NCI-H2029 (cell line): ENCODE measurements around the gene EIF1.
"Not testable (repeated sequence)": the region's sequence is repeated elsewhere in the genome, so short reads cannot be mapped to it uniquely, and the experiment has no call there.

ENCODE experiments used
- DNase-seq: peaks from one replicate; lab custom pipeline; 2025; lab: John Stamatoyannopoulos, UW

The EIF1 gene

DNA sequence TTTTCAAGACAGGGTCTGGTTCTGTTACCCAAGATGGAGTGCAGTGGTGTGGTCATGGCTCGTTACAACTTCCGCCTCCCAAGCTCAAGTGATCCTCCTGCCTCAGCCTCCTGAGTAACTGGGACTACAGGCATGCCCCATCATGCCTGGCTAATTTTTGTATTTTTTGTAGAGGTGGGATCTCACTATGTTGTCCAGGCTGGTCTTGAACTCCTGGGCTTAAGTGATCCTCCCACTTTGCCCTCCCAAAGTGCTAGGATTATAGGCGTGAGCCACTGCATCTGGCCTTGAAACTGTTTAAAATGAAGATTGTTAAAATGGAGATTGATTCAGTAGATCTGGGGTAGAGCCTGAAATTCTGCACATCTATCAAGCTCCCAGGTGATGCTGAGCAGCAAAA is 12.2 kb downstream of the EIF1 start:
- DNase-seq: not testable (repeated sequence)

DNA sequence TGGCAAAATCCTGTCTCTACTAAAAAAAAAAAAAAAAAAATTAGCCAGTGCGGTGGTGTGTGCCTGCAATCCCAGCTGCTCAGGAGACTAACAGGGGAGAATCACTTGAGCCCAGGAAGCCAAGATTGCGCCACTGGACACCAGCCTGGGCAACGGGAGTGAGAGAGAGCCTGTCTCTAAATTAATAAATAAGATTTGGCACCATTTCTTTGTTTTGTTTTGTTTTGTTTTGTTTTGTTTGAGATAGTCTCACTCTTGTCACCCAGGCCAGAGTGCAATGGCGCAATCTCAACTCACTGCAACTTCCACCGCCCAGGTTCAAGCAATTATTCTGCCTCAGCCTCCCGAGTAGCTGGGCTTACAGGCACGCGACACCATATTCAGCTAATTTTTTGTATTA is 14.0 kb downstream of the EIF1 start:
- no peak for DNase-seq

DNA sequence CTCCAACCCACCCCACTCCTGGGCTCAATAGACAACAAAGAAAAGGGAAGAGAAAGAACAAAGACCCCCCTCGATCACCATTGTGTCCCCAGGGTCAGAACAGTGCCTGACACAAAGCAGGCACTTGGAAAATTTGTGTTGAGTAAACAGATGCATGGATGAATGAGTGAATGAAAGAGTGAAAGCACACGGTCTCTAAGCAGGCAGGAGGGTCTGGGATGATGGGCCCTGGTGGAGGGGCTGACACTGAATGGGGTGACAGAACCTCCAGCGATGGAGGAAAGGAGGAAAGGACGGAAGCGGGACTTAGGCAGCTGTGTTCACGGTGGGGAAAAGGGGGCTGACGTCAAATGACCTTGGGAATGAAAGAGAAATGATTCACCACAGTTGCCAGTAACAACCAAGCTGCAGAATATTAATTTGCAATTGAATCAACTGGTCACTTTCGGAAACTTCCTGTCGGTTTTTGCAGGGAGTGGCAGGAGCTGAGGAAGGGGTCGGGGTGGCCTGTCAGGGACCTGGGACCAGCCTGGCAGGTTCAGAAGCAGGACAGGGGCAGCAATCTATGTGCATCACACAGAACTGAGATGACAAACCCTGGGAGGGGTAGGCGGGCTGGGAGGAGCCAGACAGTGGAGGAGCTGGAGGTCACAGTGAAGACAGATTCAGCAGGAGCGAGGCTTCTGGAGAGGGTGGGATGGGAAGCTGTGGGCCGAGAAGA is 16.7 kb downstream of the EIF1 start:
- no peak for DNase-seq

DNA sequence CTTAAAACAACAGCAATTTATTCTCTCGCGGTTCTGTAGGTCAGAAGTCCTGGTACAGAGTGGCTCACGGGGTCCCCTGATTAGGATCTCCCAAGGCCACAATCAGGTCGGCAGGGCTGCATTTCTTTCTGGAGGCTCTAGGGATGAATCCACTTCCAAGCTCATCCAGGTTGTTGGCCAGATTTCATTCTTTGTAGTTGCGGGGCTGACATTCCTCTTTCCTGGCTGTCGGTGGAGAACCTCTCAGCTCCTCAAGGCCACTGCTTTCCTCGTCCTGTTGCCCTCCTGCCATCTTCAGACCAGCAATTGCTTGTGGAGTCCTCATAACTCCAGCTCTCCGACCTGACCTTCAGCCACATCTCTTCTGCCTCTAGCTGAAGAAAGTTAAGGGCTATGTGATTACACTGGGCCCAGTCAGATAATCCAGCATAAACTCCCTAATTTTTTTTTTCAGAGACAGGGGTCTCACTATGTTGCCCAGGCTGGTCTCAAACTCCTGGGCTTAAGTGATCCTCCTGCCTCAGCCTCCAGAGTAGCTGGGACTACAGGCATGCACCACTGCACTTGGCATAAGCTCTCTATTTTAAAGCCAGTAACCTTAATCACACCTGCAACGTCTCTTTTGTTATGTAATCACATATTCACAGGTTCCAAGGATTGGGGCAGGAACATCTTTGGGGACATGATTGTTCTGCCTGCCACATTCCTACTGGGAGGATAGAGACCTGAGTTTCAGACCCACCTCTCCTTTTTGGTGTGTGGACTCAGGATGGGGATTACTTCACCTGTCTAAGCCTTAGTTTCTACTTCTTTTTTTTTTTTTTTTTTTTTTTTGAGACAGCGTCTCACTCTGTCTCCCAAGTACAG is 19.4 kb downstream of the EIF1 start:
- no peak for DNase-seq

DNA sequence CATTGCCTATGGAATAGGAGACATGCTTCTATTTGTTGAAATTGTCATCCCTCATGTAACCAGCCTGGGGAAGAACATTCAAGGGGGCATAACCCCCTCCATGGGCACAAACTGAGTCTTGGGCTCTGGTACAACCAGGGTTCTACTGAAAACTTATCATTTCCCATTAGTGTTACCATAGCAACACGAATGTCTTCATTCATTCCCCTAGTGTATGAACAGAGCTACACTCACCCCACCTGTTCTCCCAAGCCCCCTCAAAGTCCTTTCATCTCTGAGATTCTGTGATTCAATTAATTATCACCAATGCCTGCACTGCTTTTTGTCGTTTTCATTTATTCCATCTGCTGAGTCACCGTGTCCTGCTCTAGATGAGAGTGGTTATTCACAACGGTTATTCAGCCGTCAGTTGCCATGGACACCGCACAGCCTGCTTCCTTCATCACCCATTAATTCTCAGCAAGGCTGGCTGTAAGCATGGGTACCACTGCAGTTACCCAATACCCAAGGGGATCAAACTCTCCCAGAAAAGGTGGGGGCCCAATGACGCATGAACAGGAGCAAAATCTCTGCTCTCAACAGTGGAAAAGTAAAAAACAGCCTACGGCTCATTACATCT is 21.9 kb downstream of the EIF1 start:
- DNase-seq: no peak

DNA sequence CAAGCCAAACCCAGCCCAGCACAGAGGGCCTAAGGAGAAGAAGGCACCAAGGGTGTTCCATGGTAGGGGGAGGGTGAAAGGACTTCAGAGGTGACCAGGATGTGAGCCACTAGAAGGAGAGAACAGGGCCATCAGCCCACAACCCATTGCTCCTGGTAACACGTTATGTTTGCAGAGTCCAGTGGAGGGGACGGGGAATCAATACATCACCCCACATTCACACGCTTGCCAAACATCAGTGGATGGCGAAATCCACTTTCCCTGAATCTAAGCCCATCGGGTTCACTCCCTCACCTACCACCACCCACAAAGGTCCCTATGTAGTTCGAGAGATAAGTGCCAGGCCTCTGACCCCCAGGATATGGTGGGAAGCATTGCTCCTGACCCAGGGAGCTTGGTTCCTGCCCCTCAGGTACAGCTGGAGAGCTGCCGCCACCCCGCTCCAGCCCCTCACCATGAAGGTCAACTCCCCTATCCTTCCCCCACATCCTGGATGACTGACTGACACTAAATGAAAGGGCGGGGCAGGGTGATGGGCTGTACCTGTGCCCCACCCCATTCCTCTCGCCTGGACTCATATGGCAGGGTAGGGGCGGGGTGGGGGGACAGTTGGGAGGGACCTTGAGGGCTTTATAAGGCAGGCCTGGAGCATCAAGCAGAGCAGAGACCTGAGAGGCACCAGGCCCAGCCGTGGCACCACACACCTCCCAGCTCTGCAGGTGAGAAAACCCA is 23.1 kb downstream of the EIF1 start, which contains the start of gene GAST:
Gene GAST (plus strand): TSS at position 663 of the 732 bp plus-strand sequence. CDS start 3,106 bp downstream, outside the sequence.
- no peak for DNase-seq

DNA sequence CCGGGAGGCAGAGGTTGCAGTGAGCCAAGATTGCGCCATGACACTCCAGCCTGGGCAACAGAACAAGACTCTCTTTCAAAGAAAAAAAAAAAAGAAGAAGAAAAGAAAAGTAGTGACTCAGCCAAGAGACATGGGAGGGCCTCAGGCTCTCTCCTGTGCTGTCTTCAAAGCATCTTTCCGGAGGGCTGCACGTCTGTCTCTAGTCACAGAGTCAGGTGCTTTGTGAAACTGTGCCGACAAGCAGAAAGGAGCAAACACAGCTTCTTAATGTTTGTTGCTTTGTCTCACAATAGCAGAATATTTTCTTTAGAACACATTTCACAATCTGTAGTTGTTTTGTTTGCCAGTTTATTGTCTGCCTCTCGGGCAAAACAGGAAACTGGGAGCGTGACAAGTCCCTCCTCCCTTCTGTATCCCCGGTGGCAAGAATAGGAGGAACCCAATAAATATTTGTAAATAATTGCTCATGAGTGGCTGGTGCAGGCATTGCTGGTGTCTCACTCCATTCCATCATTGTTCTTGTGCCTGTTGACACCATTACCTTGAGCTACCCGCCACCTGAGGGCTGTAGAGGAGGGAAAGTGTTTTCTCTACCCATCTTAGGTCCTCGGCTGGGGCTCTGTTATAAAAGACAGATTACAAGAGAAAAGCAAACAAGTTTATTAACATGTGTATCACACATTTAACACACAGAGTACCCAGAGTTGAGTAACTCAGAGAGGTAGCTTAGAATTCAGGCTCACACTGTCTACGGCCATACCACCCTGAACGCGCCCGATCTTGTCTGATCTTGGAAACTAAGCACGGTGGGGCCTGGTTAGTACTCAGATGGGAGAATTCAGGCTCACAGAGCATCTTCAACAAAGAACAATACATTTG is 29.0 kb downstream of the EIF1 start:
- DNase-seq: no peak

DNA sequence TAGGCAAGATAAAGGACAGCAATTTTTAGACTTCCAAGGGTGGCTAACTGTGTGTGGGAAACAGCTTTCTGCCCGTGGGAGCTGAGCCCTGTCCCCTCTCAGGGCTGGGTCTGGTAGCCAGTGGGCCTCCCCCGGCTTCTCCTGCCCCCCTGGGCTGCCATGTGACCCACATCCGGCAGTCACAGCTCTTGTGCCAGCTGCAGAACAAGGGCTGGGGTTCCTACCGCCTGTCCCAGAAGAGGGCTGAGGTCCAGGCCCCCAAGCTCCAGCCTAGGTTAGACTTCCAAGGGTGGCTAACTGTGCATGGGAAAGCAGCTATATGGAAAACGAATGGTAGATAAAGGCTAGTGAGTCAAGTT is 29.6 kb downstream of the EIF1 start:
- DNase-seq: no peak

DNA sequence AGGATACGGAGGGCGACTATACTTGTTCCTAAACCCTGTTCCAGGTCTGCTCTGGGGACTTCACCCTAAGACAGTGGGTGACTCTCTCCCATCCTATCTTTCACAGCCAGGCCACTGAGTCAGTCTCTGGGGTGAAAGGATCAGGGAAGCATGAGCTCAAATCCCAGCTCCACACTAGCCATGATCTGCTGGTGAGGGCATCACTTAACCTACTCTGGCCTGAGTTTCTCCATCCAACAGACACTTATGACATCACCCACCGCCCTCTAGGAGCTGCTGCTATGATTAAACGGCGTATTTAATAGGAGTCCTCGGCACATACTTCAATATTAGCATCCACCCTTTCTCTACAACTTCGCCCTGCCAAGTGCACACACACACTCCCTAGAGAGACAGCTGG is 33.5 kb downstream of the EIF1 start:
- DNase-seq: no peak

DNA sequence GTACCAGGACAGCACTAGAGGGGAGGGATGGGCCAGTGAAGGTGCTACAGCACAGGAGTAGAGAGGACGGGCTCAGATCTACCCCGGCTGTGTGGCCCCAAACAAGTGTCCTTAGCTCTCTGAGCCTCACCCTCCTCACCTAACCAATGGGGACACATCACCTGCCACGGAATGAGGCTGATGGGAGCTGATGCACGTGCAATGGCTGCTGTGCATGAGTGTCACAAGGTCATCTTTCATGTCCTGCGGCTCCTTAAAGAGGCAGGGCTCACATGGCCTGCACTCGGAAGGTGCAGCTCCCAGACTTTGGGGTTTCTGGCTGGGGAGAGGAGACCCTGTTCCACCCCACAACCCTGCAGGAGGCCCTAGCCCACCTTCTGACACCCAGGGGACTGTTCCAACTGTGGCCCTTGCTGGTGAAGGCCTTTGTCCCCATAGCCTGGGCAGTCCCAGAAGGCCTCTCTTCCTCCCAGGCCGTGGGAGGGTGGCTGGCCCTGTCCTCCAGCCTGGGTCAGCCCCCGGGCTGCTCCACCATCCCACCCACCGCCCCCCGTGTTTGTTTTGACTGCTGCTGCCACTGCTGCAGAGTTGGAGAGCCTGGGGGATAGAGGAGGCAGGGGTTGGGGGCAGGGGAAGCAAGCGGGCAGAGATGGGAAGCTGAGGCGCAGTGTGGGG is 35.3 kb downstream of the EIF1 start:
- no peak for DNase-seq

DNA sequence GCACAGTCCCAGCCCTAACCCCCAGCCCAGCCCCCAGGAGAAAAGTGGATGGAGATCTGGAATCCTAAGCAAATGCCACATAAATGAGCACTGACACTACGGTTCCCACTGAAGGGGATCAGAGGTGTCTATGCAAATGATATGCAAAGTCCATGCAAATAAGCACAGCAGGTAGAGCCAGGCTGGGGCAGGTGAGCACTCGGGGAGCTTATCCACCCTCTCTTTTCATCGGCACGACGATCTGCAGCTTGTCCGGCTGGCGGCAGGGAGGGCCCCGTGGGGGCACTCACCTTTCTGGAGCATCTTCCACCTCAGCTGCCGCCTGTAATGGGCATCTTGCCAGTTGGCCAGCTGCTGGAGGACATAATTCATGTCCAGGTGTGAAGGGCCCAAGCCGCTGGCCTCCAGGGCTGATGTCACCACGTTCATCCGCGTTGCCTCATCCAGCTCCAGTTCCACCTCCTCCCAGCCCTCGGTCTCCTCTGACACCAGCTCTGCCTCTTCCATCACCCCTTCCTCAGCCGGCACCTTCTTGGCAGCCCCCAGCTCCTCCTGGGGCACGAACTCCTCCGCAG is 35.9 kb downstream of the EIF1 start:
- DNase-seq: peak; percentile 85

DNA sequence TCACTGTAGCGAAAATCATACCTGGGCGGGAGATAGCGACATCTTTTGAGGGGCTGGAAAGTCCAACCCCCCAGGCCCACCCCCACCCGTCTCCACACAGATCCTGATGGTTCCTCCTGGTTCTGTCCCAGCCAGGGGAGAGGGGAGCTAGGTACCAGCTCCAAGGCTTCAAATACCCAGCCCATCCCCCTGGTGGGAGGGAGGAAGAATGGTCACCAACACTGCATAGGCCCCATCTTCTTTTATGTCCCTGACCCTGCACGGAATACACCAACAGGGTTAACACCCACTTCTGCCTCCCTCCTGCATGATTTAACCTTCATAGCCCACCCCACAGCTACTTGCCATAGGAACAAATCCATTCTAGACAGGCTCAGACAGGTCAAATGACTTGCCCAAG is 36.4 kb downstream of the EIF1 start:
- no peak for DNase-seq

DNA sequence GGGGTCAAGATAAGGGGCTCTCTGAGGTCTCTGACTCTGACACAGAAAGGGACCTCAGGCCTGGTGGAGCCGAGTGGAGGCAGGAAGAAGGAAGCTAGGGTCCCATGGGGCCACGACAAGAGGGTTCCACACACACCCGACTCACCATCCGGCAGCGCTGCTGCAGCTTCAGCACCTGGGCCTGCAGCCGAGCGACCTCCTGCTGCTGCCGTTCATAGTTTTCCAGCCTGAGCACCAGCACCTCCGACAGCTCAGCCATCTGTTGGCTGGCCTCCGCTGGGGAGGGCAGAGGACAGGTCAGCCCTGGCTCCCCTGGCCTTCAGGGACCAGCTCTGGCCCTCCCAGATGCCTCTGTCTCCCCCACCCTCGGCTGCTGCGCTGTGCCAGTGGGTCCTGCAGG is 39.4 kb downstream of the EIF1 start:
- no peak for DNase-seq

DNA sequence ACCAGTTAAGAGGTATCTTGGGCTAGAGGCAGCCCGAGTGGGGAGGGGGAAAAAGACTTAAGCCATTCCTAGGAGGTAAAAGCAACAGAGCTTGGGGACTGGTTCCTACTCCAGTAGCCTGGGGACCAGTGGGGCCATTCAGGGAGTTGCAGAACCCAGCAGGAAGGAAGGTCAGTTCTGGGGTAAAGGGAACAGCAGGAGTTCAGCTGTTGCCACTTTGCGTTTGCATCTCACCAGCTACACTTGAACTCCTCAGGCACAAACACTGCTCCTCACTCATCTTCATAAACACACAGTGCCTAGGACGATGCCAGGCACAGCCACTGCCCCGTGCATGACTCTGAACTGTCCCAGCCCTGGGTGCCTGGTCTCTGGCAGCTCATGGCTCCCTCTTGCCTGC is 41.8 kb downstream of the EIF1 start:
- DNase-seq: no peak

DNA sequence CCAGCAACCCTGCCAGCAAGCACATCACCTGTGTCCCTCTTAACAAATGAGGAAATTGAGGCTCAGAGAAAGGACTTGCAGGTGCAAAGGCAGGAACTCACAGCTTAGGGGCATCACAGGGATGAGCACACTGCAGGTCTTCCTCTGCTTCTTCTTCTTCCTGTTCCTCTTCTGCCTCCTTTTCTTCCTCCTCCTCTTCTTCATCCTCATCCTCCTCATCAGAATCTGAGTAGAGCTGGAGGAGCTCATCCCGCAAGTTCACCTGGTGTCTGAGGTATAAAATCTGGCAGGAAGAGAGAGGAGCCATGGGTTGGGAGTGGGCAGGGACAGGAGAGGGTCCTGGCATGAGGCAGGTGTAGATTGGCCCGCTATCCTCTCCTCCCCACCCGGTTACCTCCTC is 43.2 kb downstream of the EIF1 start:
- no peak for DNase-seq

DNA sequence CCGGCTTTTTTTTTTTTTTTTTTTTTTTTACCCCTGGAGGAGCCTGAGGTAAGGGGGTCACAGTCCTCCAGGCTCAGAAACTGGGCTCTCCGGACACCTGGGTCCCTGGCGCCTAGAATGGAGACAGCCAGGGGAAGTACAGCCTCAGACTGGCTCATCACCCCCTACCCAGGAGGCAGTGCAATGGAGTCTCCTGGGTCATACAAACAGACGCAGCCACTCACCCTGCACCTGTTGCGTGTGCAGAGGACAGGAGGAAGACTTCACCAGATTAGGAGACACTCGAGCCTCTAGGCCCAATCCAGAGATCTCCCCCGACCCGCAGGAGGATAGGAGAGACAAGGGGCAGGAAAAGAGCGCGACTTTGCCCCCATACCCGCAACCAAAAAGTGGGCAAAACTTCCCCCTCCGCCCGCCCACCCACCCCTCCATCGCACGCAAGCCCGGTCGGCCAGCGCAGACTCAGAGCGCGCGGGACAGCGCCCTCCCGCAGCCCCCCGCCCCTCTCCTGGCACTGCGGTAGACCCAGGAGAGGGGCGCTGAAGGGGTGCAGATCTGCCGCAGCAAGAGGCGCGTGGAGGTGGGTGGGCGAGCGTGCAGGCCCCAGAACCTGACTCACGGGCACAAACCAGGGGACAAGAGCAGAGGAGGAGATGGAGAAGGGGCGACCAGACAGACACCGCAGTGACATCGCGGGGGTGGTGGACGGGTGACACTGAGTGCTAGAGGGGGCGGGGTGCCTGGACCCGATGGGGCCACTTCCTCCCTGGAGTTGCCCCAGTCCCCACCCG is 44.9 kb downstream of the EIF1 start:
- no peak for DNase-seq

DNA sequence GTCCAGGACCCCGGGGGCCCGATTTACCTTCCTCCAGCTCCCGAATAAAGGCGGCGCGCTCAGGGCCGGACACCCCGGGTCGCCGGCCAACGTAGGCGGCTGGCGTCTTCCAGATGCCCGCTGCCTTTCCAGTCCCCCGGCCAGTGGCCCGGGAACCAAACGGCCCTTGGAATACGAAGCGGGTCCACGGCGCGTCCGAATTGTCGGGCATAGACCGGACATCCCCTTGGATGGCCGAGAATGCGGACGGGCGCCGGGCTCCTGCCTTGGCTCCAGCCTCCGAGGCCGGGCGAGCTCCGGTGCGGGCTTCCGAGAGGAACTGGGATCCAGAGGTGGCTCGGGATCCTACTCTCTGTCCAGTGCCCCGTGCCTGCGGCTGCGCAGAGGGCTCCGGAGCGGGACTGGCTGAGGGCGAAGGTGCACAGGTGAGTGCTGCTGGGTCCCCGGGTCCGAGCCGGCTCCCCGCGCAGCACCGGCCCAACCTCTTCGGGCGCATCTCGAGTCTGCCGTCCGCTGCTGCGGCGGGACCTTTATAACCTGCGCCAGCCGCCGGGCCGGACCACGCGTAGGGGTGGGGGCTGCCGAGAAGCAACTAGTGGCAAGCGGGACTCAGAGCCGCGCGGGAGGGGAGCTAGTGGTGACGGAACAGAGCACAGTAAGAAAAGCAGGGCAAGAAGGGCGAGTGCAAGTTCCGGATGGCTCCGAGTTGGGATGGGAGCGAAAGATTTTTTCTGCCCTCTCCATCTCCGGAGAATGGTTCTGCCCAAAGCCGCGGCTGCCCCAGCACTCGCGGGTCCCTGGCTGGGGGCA is 45.7 kb downstream of the EIF1 start, which contains the start of gene HAP1:
Gene HAP1 (minus strand): TSS at position 505 of the 810 bp plus-strand sequence. CDS start 9 bp downstream, at position 496.
- DNase-seq: no peak

DNA sequence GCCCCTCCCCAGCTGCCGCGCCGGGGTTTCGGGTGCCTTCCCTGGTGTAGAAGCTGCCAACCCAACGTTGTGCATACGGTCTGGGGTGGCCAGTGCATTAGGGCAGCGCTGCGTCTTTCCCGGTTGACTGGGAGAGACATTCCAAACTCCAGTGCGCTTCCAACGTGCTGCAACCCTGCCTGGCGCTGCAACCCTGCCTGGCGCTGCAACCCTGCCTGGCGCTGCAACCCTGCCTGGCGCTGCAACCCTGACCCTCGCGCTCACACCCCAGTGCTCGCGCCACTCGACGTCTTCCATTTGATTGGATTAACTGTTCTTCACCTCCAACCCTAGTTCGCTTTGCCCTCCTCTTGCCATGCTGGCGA is 46.2 kb downstream of the EIF1 start:
- no peak for DNase-seq

DNA sequence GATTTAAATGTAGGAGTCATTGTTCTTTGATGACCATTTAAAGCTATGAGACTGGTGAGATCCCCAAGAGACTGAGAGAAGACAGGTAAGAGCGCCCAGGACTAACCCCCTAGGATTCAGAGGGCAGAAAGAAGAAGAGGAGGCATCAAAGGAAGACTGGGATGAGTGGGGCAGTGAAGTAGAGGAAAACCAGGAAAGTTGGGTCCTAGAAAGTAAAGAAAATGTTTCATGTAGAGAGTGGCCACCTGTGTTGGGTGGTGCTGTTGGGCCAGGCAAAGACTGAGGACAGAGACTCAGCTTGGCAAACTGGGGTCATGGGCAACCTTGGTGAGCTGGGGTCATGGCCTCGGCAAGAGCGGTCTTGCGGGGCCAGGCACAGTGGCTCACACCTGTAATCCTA is 47.1 kb downstream of the EIF1 start:
- DNase-seq: no peak
